Gastrocnemius medialis (tissue), 4 donors: Measurements from ENCODE around the gene FGD5. TPM values are rescaled to one million over a fixed set of nuclear protein-coding genes. Genes with fewer than 3 reads are reported as not detected.

Experiments used
- ATAC-seq, 2 donors: fragments of 150-250 bp; one replicate each; pipeline ENCODE4 v1.9.1; 2016
- DNase-seq, 2 donors: peaks; one replicate each; pipeline ENCODE4 v3.0.0-alpha.2; 2019
- H3K27ac ChIP-seq, 4 donors: fragments of 200-600 bp; sonication (generic); 1 replicate in 1 of 4; 2 replicates in 3 of 4; pipeline ENCODE4 v1.5.1; 2016 to 2018; ENCODE audit warnings: mild to moderate bottlenecking in 2 of 4, moderate library complexity in 1 of 4
- H3K27me3 ChIP-seq, 3 donors: fragments of 200-600 bp; sonication (generic) in 2 of 3; 1 replicate in 1 of 3; 2 replicates in 2 of 3; pipeline versions ENCODE4 v1.5.1 to v1.6.0; 2016 to 2019; ENCODE audit warnings: mild to moderate bottlenecking in 1 of 3, moderate library complexity in 1 of 3
- H3K36me3 ChIP-seq, 2 donors: fragments of 200-600 bp; sonication (generic) in 1 of 2; one replicate each; pipeline ENCODE4 v1.5.1; 2017 to 2018
- H3K4me1 ChIP-seq, 2 donors: fragments of 200-600 bp; sonication (generic) in 1 of 2; one replicate each; pipeline ENCODE4 v1.5.1; 2016 to 2017; ENCODE audit warnings: mild to moderate bottlenecking in 2 of 2
- H3K4me3 ChIP-seq, 4 donors: fragments of 200-600 bp; sonication (generic) in 3 of 4; 1 replicate in 1 of 4; 2 replicates in 3 of 4; pipeline ENCODE4 v1.5.1; 2016 to 2019; ENCODE audit warnings: mild to moderate bottlenecking in 2 of 4
- H3K9me3 ChIP-seq, 3 donors: fragments of 200-600 bp; sonication (generic) in 2 of 3; 1 replicate in 1 of 3; 2 replicates in 2 of 3; pipeline ENCODE4 v1.5.1; 2016 to 2019
- CTCF ChIP-seq, 5 experiments: fragments of 450-650 bp in 3 of 5; fragments of 200-600 bp in 2 of 5; sonication (generic) in 2 of 5; IDR thresholded peaks in 4 of 5; conservative IDR thresholded peaks in 1 of 5; 1 replicate in 4 of 5; 2 replicates in 1 of 5; pipeline ENCODE4 v1.5.1; 2016 to 2019; ENCODE audit warnings: antibody characterized with exemption in 5 of 5, mild to moderate bottlenecking in 3 of 5, moderate library complexity in 3 of 5
- POLR2A ChIP-seq, 2 donors: fragments of 450-650 bp; IDR thresholded peaks; one replicate each; pipeline ENCODE4 v1.6.1; 2017; ENCODE audit warnings: antibody characterized with exemption in 2 of 2, mild to moderate bottlenecking in 2 of 2, moderate library complexity in 2 of 2
- in situ Hi-C, 4 donors: fragments of 200-750 bp; cut with MboI; loops; one replicate each; pipeline versions ENCODE4 v1.15.0 to v1.8.0; 2017; ENCODE audit warnings: low sequenced_read_pairs in 4 of 4
- intact Hi-C: fragments of 100-400 bp; cut with DNase I; formaldehyde crosslinking; loops from one replicate; pipeline ENCODE4 v1.15.1; 2023; ENCODE audit warnings: low total_unique reads
- total RNA-seq, 4 donors: library from RNA; depleted of rRNA; stranded (reverse); fragments of >200 nt; gene quantifications; one replicate each; pipeline versions ENCODE4 v1.1.0 to v1.2.3, GENCODE V29; 2016

The FGD5 gene
- total RNA-seq, 4 donors from 2014 or later, result 4.4 to 8.4 (median 5.2) TPM

DNA sequence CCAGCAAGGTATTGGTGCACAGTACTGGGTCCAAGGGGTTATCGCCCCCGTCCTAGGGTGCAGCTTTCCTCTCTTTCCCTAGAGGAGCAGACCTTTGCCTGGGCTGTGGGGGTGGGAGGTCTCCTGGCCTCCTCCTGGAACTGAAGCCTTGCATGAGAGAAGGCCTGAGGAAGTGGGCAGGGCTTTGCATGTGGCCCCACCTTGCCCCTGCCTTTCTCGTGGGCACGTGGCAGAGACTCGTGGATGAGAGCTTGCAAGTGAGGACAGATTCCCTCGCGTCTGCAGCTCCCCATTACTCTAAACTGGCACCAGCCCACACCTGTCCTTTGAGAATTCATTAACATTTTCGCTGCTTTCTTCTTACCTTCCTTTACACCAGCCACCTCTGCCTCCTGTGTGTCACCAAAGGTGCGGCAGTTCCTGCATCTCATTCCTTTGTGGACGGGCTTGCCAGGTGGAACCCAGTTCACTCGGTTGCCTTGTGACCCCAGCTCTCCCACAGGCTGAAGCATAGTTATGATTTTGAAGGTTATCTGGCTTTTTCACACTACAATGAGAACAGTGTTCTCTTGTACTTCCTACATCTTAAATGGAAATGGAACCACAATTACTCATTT lies 87.7 kb downstream of the FGD5 start:
- TF ChIP-seq POLR2A (IDR thresholded peaks at IDR 0.05) (no peak), CTCF (IDR thresholded peaks at IDR 0.05 in 4 of 5, conservative IDR thresholded peaks at IDR 0.05 in 1 of 5) (no peak)
- ATAC-seq (no peak), DNase-seq (no peak)
- no peaks in the 10 kb centered on the region for H3K4me1 ChIP-seq
- intact Hi-C loops (no loop called here), in situ Hi-C loops (loop anchor here in 2 of 4 donors (25.0 kb wide), 2 partner anchors 119 to 244 kb away; partner anchors contain the start of gene CCDC174 (in 1 of the 2))
- H3K27ac ChIP-seq, result no peak overlapping the region
- H3K4me3 ChIP-seq, result no peak overlapping the region
- no peaks in the 10 kb centered on the region for H3K27me3 ChIP-seq
- H3K36me3 ChIP-seq, result no peaks in the 10 kb centered on the region
- H3K9me3 ChIP-seq, result no peaks in the 10 kb centered on the region

DNA sequence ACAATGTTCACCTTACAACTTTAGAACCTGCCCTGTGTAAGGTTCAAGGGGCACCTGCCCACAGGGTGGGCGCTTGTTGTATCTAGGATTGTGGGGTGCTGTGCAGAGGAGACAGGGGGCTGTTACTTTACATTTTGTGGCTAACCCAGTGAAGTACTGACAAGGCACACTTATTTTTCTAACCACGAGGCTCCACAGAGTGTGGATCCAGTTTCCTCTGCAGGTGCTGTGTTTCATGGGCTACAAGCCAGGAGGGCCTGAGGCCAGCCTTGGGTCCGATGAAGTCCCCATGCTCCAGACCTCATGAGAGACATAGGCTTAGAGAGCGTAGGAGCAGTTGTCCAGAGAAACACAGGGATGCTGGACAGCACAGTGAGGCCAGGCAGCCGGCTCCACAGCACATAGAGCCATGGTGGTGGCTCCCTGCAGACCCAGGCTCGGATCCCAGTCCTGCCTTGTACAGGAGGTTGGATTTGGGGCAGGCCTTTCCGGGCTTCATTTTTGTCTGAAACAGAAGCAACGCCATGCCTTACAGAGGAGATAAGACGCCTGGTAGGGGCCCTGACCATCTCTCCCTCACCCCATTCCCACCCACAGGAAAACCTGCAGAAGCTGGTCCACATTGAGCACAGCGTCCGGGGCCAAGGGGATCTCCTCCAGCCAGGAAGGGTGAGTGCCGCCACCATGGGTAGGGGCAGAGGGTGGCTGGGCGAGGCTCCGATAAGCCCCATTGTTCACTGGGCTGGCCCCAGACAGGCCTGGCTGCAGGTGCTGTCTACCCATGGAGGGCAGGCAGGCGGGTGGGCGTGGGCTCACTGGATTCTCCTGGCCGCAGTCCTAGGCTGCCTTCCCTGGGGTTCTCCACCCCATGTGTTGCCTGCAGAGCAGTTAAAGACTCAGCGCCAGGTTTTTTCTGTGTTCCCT lies 88.5 kb downstream of the FGD5 start:
- TF ChIP-seq POLR2A (IDR thresholded peaks at IDR 0.05) (no peak), CTCF (IDR thresholded peaks at IDR 0.05 in 4 of 5, conservative IDR thresholded peaks at IDR 0.05 in 1 of 5) (no peak)
- in situ Hi-C loops, result loop anchor here in 2 of 4 donors (25.0 kb wide), 2 partner anchors 120 to 245 kb away; partner anchors contain the start of gene CCDC174 (in 1 of the 2)
- Histone ChIP-seq H3K4me1 (no peaks in the 10 kb centered on the region), H3K27ac (no peak overlapping the region), H3K27me3 (no peaks in the 10 kb centered on the region), H3K36me3 (no peaks in the 10 kb centered on the region), H3K4me3 (no peak overlapping the region), H3K9me3 (no peaks in the 10 kb centered on the region)
- DNase-seq (no peak), ATAC-seq (no peak)
- intact Hi-C loops, result no loop called here

GRCh38 chr3:14909250-14909649 lies 90.5 kb downstream of the FGD5 start:
- no peak overlapping the region for H3K4me3 ChIP-seq
- intact Hi-C loops (no loop called here), in situ Hi-C loops (loop anchor here in 2 of 4 donors (25.0 kb wide), 2 partner anchors 122 to 247 kb away; partner anchors contain the start of gene CCDC174 (in 1 of the 2))
- DNase-seq (no peak), ATAC-seq (no peak)
- H3K4me1 ChIP-seq, result no peaks in the 10 kb centered on the region
- no peaks in the 10 kb centered on the region for H3K9me3 ChIP-seq
- H3K36me3 ChIP-seq, result no peaks in the 10 kb centered on the region
- no peaks in the 10 kb centered on the region for H3K27me3 ChIP-seq
- TF ChIP-seq POLR2A (IDR thresholded peaks at IDR 0.05) (no peak), CTCF (IDR thresholded peaks at IDR 0.05 in 4 of 5, conservative IDR thresholded peaks at IDR 0.05 in 1 of 5) (no peak)
- no peak overlapping the region for H3K27ac ChIP-seq

DNA sequence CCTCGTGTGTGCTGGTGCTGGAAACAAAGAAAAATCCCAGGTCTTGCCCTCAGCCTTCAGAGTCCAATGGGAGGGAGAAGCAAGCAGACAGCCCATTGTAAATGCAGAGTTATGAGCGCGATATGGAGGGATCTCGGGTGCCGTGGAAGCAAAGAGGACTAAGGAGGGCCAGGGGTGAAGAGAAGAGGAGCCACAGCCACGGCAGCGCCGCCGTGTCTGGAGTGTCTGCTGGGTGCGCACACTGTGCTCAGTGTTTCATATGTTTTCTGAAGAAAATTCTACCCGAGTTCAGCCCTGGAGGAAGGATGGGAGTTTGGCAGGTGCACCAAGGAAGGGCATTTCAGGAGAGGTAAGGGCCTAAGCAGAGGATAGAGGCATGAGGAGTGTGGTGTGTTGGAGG lies 92.9 kb downstream of the FGD5 start:
- Histone ChIP-seq H3K27ac (no peak overlapping the region), H3K27me3 (no peaks in the 10 kb centered on the region), H3K9me3 (no peaks in the 10 kb centered on the region), H3K36me3 (no peaks in the 10 kb centered on the region), H3K4me3 (no peak overlapping the region), H3K4me1 (no peaks in the 10 kb centered on the region)
- in situ Hi-C loops (loop anchor here in 2 of 4 donors (25.0 kb wide), 2 partner anchors 124 to 249 kb away; partner anchors contain the start of gene CCDC174 (in 1 of the 2)), intact Hi-C loops (no loop called here)
- ATAC-seq (no peak), DNase-seq (no peak)
- TF ChIP-seq CTCF (IDR thresholded peaks at IDR 0.05 in 4 of 5, conservative IDR thresholded peaks at IDR 0.05 in 1 of 5) (no peak), POLR2A (IDR thresholded peaks at IDR 0.05) (no peak)
